GM18502 (cell line): ENCODE data around the gene GPRC5B.

Experiments
- ATAC-seq: cut with Tn5 transposase; IDR thresholded peaks from one replicate; pipeline ENCODE4 v1.9.1; 2021; ENCODE audit warnings: mild to moderate bottlenecking; ENCODE audit not compliant: unreplicated experiment, poor library complexity

Gene GPRC5B

GRCh38 chr16:19823322-19823721 is 61.3 kb downstream of the GPRC5B start:
- ATAC-seq, result no peak

DNA sequence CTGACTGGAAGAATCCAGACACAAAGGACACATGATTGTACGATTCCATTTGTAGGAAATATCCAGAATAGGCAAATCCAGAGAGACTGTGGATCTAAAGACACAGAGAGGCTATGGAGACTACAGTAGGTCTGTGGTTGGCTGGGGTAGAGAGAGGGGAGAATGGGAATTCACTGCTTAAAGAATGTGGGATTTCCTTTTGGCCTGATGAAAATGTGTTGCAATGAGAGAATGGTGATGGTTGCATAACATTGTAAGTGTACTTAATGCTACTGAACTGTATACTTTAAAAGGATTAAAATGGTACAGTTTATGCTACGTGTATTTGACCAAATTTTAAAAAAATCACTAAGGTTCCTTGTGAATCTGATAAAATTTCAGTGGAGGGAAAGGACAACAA is 62.1 kb downstream of the GPRC5B start:
- ATAC-seq, result no peak

GRCh38 chr16:19817875-19818274 is 66.8 kb downstream of the GPRC5B start:
- ATAC-seq, result no peak

GRCh38 chr16:19817122-19817521 is 67.5 kb downstream of the GPRC5B start:
- ATAC-seq, result no peak

DNA sequence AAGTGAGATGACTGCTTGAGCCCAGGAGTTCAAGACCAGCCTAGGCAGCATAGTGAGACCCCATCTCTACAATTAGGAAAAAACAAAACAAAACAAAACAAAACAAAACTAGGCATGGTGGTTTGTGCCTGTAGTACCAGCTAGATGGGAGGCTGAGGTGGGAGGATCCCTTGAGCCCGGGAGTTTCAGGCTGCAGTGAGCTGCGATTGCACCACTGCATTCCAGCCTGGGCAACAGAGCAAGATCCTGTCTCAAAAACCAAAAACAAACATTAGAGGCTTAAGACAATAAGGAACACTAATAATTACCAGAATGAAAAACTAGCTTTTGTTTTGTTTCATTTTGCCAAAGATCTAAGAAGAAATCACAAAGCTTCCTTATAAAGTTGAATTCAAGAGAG is 69.2 kb downstream of the GPRC5B start:
- no peak for ATAC-seq

- no peak for ATAC-seq
Observed at GRCh38 chr16:19812986-19813385, 71.7 kb downstream of the GPRC5B start.

- ATAC-seq, result no peak
Observed at GRCh38 chr16:19810817-19811731, 73.6 kb downstream of the GPRC5B start.

GRCh38 chr16:19809693-19810092 is 75.0 kb downstream of the GPRC5B start:
- ATAC-seq, result no peak

GRCh38 chr16:19809121-19809635 is 75.5 kb downstream of the GPRC5B start:
- no peak for ATAC-seq

GRCh38 chr16:19808061-19808641 is 76.5 kb downstream of the GPRC5B start:
- peak; percentile 59 for ATAC-seq
